Esophagus squamous epithelium (tissue), 4 donors: ENCODE data around the gene TEX19.

Source experiments
- CTCF ChIP-seq, 6 experiments: fragments of 450-650 bp in 4 of 6; fragments of 200-600 bp in 2 of 6; sonication (generic) in 2 of 6; IDR thresholded peaks; one replicate each; pipeline ENCODE4 v1.5.1; 2016 to 2019; ENCODE audit warnings: antibody characterized with exemption in 6 of 6, mild to moderate bottlenecking in 4 of 6, moderate library complexity in 4 of 6
- POLR2A ChIP-seq, 4 donors: fragments of 450-650 bp; IDR thresholded peaks; one replicate each; pipeline ENCODE4 v1.6.1; 2017; ENCODE audit warnings: antibody characterized with exemption in 4 of 4, mild to moderate bottlenecking in 4 of 4, moderate library complexity in 3 of 4

DNA sequence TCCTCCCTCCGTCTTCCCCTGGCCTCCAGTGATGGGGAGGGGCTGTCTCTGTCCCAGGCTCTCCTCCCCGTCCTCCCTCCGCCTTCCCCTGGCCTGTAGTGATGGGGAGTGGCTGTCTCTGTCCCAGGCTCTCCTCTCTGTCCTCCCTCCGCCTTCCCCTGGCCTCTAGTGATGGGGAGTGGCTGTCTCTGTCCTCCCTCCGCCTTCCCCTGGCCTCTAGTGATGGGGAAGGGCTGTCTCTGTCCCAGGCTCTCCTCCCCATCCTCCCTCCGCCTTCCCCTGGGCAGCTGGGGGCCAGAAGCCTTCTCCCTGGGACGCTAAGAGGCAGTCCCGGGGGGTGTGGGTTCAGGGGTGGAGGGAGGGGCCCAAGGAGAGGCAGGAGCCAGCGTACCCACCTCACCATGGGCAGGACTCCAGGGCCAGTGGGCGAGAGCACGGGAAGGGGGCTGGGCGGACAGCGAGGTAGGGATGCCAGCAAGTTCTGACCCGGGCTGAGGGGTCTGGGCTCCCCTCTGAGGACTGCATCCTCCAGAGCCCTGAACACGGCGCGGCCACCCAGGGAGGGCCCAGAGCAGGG, 27.3 kb downstream of the TEX19 start:
- TF ChIP-seq POLR2A (IDR thresholded peaks at IDR 0.05) = no peak
- no peak for TF ChIP-seq CTCF (IDR thresholded peaks at IDR 0.05)
